ENCODE results near the gene CRX.

GRCh38 chr19:47790398-47790814 lies 31.3 kb upstream of the CRX start:
- TF ChIP-seq EP300 (IDR thresholded peaks at IDR 0.05) (no peak), POLR2AphosphoS5 (IDR thresholded peaks at IDR 0.05) (no peak)
